A673 (cell line): ENCODE results near the gene SATB2.

Source experiments
- EZH2 ChIP-seq: fragments of 200-600 bp; sonication (generic); IDR thresholded peaks from 2 replicates; pipeline ENCODE4 v1.6.1; 2017; ENCODE audit warnings: borderline replicate concordance, low read depth, mild to moderate bottlenecking, mixed read lengths, antibody characterized with exemption, low read length; ENCODE audit not compliant: poor library complexity, severe bottlenecking
- TF ChIP-seq, protein P1 (sequence below): fragments of 300-800, 200-600 bp; sonication (generic); conservative IDR thresholded peaks from 2 replicates; pipeline ENCODE4 v1.5.1; 2017; ENCODE audit warnings: low read depth, mild to moderate bottlenecking, antibody characterized with exemption, low read length, moderate library complexity, mixed read lengths

DNA sequence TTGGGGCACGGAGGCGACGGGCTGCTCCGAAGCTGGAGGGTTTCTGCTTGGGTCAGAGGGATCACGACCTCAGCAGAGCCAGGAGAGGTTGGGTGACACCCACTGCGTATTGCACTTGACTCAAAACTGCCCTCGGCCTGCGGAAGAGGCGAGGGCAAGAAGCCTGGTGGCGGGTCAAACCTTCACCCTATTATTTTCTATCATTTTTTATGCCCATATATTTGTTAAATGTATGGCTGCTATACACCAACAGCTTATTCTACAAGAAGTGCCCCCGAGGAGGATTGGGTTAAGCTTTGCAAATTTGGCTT is 12.6 kb upstream of the SATB2 start:
- TF ChIP-seq, protein P1, sequence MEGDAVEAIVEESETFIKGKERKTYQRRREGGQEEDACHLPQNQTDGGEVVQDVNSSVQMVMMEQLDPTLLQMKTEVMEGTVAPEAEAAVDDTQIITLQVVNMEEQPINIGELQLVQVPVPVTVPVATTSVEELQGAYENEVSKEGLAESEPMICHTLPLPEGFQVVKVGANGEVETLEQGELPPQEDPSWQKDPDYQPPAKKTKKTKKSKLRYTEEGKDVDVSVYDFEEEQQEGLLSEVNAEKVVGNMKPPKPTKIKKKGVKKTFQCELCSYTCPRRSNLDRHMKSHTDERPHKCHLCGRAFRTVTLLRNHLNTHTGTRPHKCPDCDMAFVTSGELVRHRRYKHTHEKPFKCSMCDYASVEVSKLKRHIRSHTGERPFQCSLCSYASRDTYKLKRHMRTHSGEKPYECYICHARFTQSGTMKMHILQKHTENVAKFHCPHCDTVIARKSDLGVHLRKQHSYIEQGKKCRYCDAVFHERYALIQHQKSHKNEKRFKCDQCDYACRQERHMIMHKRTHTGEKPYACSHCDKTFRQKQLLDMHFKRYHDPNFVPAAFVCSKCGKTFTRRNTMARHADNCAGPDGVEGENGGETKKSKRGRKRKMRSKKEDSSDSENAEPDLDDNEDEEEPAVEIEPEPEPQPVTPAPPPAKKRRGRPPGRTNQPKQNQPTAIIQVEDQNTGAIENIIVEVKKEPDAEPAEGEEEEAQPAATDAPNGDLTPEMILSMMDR: no peak
- no peak for TF ChIP-seq EZH2
